CD14-positive monocyte (primary cell): ENCODE measurements around the gene TP53RK. TPM values are rescaled to one million over a fixed set of nuclear protein-coding genes. Genes with fewer than 3 reads are reported as not detected.

Experiments
- DNase-seq, 3 donors: peaks; one replicate each; pipeline ENCODE4 v3.0.0-alpha.2; 2011 to 2022
- H2AFZ ChIP-seq: 2 replicates; pipeline ENCODE4 v1.6.0; 2012; ENCODE audit warnings: mild to moderate bottlenecking, low read depth, low read length, inconsistent platforms; ENCODE audit not compliant: insufficient read depth, poor library complexity, severe bottlenecking
- H3K27ac ChIP-seq, 2 donors: 1 replicate in 1 of 2; 2 replicates in 1 of 2; pipeline ENCODE4 v1.5.1; 2012 to 2013; ENCODE audit warnings: low read length in 2 of 2, control low read depth in 1 of 2, inconsistent platforms in 1 of 2, low read depth in 1 of 2, mild to moderate bottlenecking in 1 of 2
- H3K27me3 ChIP-seq, 2 donors: one replicate each; pipeline versions ENCODE4 v1.6.0 to v1.6.1; 2011 to 2013; ENCODE audit warnings: low read length in 2 of 2; ENCODE audit not compliant: control insufficient read depth in 2 of 2, insufficient read depth in 2 of 2
- H3K36me3 ChIP-seq, 2 donors: replicated peaks in 1 of 2; 1 replicate in 1 of 2; 2 replicates in 1 of 2; pipeline versions ENCODE4 v1.5.1 to v1.6.1; 2012 to 2013; ENCODE audit warnings: low read length in 2 of 2, control low read depth in 1 of 2, inconsistent platforms in 1 of 2, mild to moderate bottlenecking in 1 of 2; ENCODE audit not compliant: insufficient read depth in 2 of 2, control insufficient read depth in 1 of 2
- H3K4me1 ChIP-seq, 2 donors: 1 replicate in 1 of 2; 2 replicates in 1 of 2; pipeline versions ENCODE4 v1.5.1 to v1.6.1; 2012 to 2013; ENCODE audit warnings: low read length in 2 of 2, control low read depth in 1 of 2, inconsistent platforms in 1 of 2, mild to moderate bottlenecking in 1 of 2, moderate library complexity in 1 of 2; ENCODE audit not compliant: insufficient read depth in 2 of 2, control insufficient read depth in 1 of 2
- H3K4me2 ChIP-seq: replicated peaks from 2 replicates; pipeline ENCODE3; 2012; ENCODE audit warnings: low read length, moderate library complexity, mild to moderate bottlenecking; ENCODE audit not compliant: poor library complexity, severe bottlenecking; ENCODE audit errors: extremely low read depth
- H3K4me3 ChIP-seq, 3 experiments: fragments of 200-600 bp in 1 of 3; sonication (generic) in 1 of 3; replicated peaks in 1 of 3; 1 replicate in 2 of 3; 2 replicates in 1 of 3; pipeline ENCODE4 v1.5.1; 2011 to 2013; ENCODE audit warnings: low read length in 3 of 3, mild to moderate bottlenecking in 3 of 3, control low read depth in 2 of 3, low read depth in 2 of 3, inconsistent platforms in 1 of 3, moderate library complexity in 1 of 3
- H3K79me2 ChIP-seq: 2 replicates; pipeline ENCODE4 v1.6.0; 2012; ENCODE audit warnings: mild to moderate bottlenecking, control low read depth, inconsistent platforms, low read length, moderate library complexity; ENCODE audit not compliant: insufficient read depth
- H3K9ac ChIP-seq: 2 replicates; pipeline ENCODE4 v1.6.0; 2017; ENCODE audit warnings: low read length, mild to moderate bottlenecking; ENCODE audit not compliant: insufficient read depth, poor library complexity, severe bottlenecking
- H3K9me3 ChIP-seq, 2 donors: replicated peaks in 1 of 2; 1 replicate in 1 of 2; 2 replicates in 1 of 2; pipeline versions ENCODE4 v1.5.1 to v1.6.1; 2012 to 2013; ENCODE audit warnings: low read length in 2 of 2, control low read depth in 1 of 2; ENCODE audit not compliant: control insufficient read depth in 1 of 2, insufficient read depth in 1 of 2
- H4K20me1 ChIP-seq: 2 replicates; pipeline ENCODE4 v1.6.0; 2012; ENCODE audit warnings: mild to moderate bottlenecking, low read length, control low read depth, moderate library complexity; ENCODE audit not compliant: insufficient read depth
- H3K27ac Mint-ChIP-seq, 7 donors: one replicate each; pipeline ENCODE4 v1.8.0; 2020; ENCODE audit warnings: mild to moderate bottlenecking in 7 of 7, mixed read lengths in 7 of 7, moderate library complexity in 6 of 7, inconsistent platforms in 2 of 7
- H3K27me3 Mint-ChIP-seq, 3 donors: one replicate each; pipeline ENCODE4 v1.8.0; 2021 to 2022; ENCODE audit warnings: low read depth in 3 of 3, mild to moderate bottlenecking in 3 of 3, mixed read lengths in 3 of 3, moderate library complexity in 3 of 3, inconsistent platforms in 1 of 3
- H3K36me3 Mint-ChIP-seq, 2 donors: one replicate each; pipeline ENCODE4 v1.8.0; 2020; ENCODE audit warnings: mixed read lengths in 2 of 2, inconsistent platforms in 1 of 2, mild to moderate bottlenecking in 1 of 2
- H3K4me1 Mint-ChIP-seq: one replicate; pipeline ENCODE4 v1.8.0; 2020; ENCODE audit warnings: mild to moderate bottlenecking, mixed read lengths
- H3K4me3 Mint-ChIP-seq, 2 donors: one replicate each; pipeline ENCODE4 v1.8.0; 2020; ENCODE audit warnings: mild to moderate bottlenecking in 2 of 2, mixed read lengths in 2 of 2, moderate library complexity in 1 of 2
- H3K9me3 Mint-ChIP-seq, 7 donors: one replicate each; pipeline ENCODE4 v1.8.0; 2020 to 2022; ENCODE audit warnings: mixed read lengths in 7 of 7, mild to moderate bottlenecking in 6 of 7, moderate library complexity in 6 of 7, inconsistent platforms in 2 of 7
- CTCF ChIP-seq: fragments of 200-600 bp; IDR thresholded peaks from one replicate; pipeline ENCODE4 v1.8.0; 2022; ENCODE audit warnings: antibody characterized with exemption, mild to moderate bottlenecking
- WGBS: methylation state at CpG from one replicate; pipeline ENCODE4 v1.1.5; 2013; ENCODE audit warnings: missing lambda C conversion rate; ENCODE audit not compliant: insufficient coverage; 5-methylcytosine and 5-hydroxymethylcytosine counted together
- intact Hi-C, 2 donors: fragments of 100-400 bp; cut with micrococcal nuclease; formaldehyde crosslinking; loops; one replicate each; pipeline versions ENCODE4 v1.15.0 to v1.15.1; 2023
- polyA plus RNA-seq, 3 donors: library from polyadenylated mRNA; depleted of rRNA in 1 of 3; unstranded in 2 of 3; stranded (reverse) in 1 of 3; fragments of 300-500 nt in 2 of 3; fragments of >200 nt in 1 of 3; fragmentation: Illumina TruSeq in 2 of 3; gene quantifications; 1 replicate in 2 of 3; 2 replicates in 1 of 3; pipeline ENCODE4 v1.2.3, GENCODE V29; 2012 to 2021

The TP53RK gene
- polyA plus RNA-seq, 3 donors, result 1.4 to 10.9 (median 9.5) TPM

DNA sequence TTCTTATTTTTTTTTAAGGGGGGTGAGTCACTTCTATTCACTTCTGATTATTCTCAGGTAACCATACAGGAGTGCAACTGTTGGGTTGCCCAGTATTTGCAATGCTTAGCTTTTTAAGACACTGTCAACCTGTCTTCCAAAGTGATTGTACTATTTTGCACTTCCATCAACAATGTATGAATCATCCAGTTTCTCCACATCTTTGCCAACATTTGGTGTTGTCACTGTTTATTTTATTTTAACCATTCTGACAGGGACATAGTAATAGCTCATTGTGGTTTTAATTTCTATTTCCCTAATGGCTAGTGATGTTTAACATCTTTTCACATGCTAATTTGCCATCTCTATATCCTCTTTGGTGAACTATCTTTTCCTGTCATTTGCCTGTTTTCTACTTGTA lies 36.5 kb downstream of the TP53RK start:
- Histone ChIP-seq H3K9ac (no peak overlapping the region), H3K4me2 (no peak overlapping the region), H3K79me2 (no peaks in the 10 kb centered on the region), H3K9me3 (peaks cover 0 to 8% of the 10 kb centered on the region in 2 donors), H4K20me1 (no peaks in the 10 kb centered on the region), H3K36me3 (no peaks in the 10 kb centered on the region), H3K27ac (no peak overlapping the region), H3K4me3 (no peak overlapping the region), H3K27me3 (peaks cover 30 to 52% of the 10 kb centered on the region in 2 donors), H3K4me1 (no peaks in the 10 kb centered on the region), H2AFZ (no peak overlapping the region)
- TF ChIP-seq CTCF, result no peak
- no peak overlapping the region for H3K27ac Mint-ChIP-seq
- H3K9me3 Mint-ChIP-seq, result peaks cover 0 to 6% (median 3%) of the 10 kb centered on the region in 7 donors
- intact Hi-C loops, result no loop called here
- DNase-seq, result no peak
- H3K27me3 Mint-ChIP-seq, result peaks cover 32 to 54% (median 43%) of the 10 kb centered on the region in 3 donors
- no peaks in the 10 kb centered on the region for H3K4me1 Mint-ChIP-seq
- H3K4me3 Mint-ChIP-seq, result no peak overlapping the region
- H3K36me3 Mint-ChIP-seq, result peaks cover 3 to 4% of the 10 kb centered on the region in 2 donors

- H3K4me3 Mint-ChIP-seq, result peak within 1 kb of the TSS in 1 of 2 donors; percentile 84
- no peak within 1 kb of the TSS for H3K4me3 ChIP-seq
- peak within 1 kb of the TSS in 1 of 7 donors; percentile 80 for H3K27ac Mint-ChIP-seq
- H3K79me2 ChIP-seq, result no peaks in the 10 kb centered on the region
- H3K9me3 ChIP-seq, result peaks cover 0 to 8% of the 10 kb centered on the region in 2 donors
- WGBS, result 10% methylated on average over 48 of the region's 55 CpGs
- peaks cover 3 to 4% of the 10 kb centered on the region in 2 donors for H3K36me3 Mint-ChIP-seq
- H3K4me1 ChIP-seq, result no peaks in the 10 kb centered on the region
- TF ChIP-seq CTCF, result no peak
- no peak within 1 kb of the TSS for H3K9ac ChIP-seq
- no peak for DNase-seq
- intact Hi-C loops, result no loop called here
- H3K27me3 Mint-ChIP-seq, result peaks cover 32 to 58% (median 47%) of the 10 kb centered on the region in 3 donors
- no peak within 1 kb of the TSS for H3K27ac ChIP-seq
- H3K9me3 Mint-ChIP-seq, result peaks cover 0 to 6% (median 1%) of the 10 kb centered on the region in 7 donors
- H2AFZ ChIP-seq, result no peak within 1 kb of the TSS
- H3K27me3 ChIP-seq, result peaks cover 30 to 52% of the 10 kb centered on the region in 2 donors
- H4K20me1 ChIP-seq, result no peaks in the 10 kb centered on the region
- H3K4me1 Mint-ChIP-seq, result no peaks in the 10 kb centered on the region
- H3K36me3 ChIP-seq, result no peaks in the 10 kb centered on the region
- H3K4me2 ChIP-seq, result no peak within 1 kb of the TSS
Observed at GRCh38 chr20:46651091-46651962, 37.9 kb downstream of the TP53RK start, which contains the start of gene SLC13A3. Gene SLC13A3 (minus strand): TSS chr20:46651459. CDS start chr20:46651421, 38 bp downstream.
